ENCODE results near the gene IGFBP4. TPM values are rescaled to one million over a fixed set of nuclear protein-coding genes. Genes with fewer than 3 reads are reported as not detected.

Gene IGFBP4
- total RNA-seq, 4 donors from 2014 or later = 209 to 428 (median 281) TPM

DNA sequence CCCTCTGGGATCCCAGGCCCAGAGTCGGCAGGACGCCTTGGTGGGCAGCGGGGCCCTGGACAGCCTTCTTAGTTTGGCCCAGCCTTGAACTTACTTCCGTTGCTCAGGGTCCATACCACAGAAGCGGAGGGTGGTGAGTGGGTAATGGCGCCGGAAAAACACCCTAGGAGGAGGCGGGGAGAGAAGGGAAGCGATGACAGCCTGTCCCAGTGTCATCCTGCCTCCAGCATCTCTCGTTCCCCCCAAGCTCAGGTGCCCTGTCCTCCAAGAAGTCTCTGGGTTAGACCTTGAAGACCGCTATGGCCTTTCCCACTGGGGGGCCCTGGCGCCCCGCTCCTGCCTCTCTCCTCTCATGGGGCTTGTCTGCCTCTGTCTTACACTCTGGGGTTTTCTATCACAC is 35.2 kb downstream of the IGFBP4 start:
- no peak overlapping the region for H3K4me3 ChIP-seq
- no peak for ATAC-seq
- 93 to 100% methylated on average over 2 to 5 of the region's 13 CpGs for WGBS, 2 donors (ENCODE audit: low coverage in 1 of 2)
- H3K4me1 ChIP-seq = peaks cover 0 to 33% (median 9%) of the 10 kb centered on the region in 3 donors
- H3K36me3 ChIP-seq = no peaks in the 10 kb centered on the region
- no peak overlapping the region for H3K27ac ChIP-seq
- no peaks in the 10 kb centered on the region for H3K27me3 ChIP-seq
- no peaks in the 10 kb centered on the region for H3K9me3 ChIP-seq
- TF ChIP-seq POLR2AphosphoS5 (IDR thresholded peaks at IDR 0.05) (no peak), POLR2A (IDR thresholded peaks at IDR 0.05) (no peak), CTCF (IDR thresholded peaks at IDR 0.05) (no peak), EP300 (IDR thresholded peaks at IDR 0.05) (no peak)

- Histone ChIP-seq H3K27me3 (no peaks in the 10 kb centered on the region), H3K9me3 (no peaks in the 10 kb centered on the region), H3K4me3 (no peak overlapping the region), H3K36me3 (no peaks in the 10 kb centered on the region), H3K27ac (peak overlapping the region in 1 of 4 donors; percentile 3), H3K4me1 (peaks cover 0 to 18% (median 9%) of the 10 kb centered on the region in 3 donors)
- no peak for ATAC-seq
- WGBS, 2 donors (ENCODE audit: low coverage in 1 of 2) = 92% methylated on average over 2 of the region's 9 CpGs; no CpG with 5 or more reads in 1 of the 2 donors
- TF ChIP-seq EP300 (IDR thresholded peaks at IDR 0.05) (no peak), POLR2A (IDR thresholded peaks at IDR 0.05) (no peak), POLR2AphosphoS5 (IDR thresholded peaks at IDR 0.05) (no peak), CTCF (IDR thresholded peaks at IDR 0.05) (no peak)
Measured at GRCh38 chr17:40479754-40480480, 36.7 kb downstream of the IGFBP4 start.

- peak; percentile 32 for ATAC-seq
- H3K27ac ChIP-seq = no peak overlapping the region
Measured at GRCh38 chr17:40480501-40481003, 37.3 kb downstream of the IGFBP4 start.

DNA sequence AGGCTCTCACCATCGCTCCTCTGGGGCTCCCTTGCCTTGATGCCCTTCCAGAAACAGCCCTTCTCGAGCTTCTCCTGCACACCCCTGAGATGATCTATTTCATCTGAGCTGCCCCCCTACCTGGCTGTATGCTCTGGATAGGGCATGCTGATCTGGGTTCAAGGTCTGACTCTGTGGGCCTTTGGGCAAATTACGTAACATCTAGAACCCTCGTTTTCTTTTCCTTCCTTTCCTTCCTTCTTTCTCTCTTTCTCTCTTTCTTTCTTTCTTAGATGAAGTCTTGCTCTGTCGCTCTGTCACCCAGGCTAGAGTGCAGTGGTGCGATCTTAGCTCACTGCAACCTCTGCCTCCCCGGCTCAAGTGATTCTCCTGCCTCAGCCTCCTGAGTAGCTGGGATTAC is 37.9 kb downstream of the IGFBP4 start:
- H3K27me3 ChIP-seq = no peaks in the 10 kb centered on the region
- WGBS, 2 donors (ENCODE audit: low coverage in 1 of 2) = 89 to 91% methylated on average over 5 to 6 of the region's 7 CpGs
- H3K4me3 ChIP-seq = no peak overlapping the region
- no peak for TF ChIP-seq EP300 (IDR thresholded peaks at IDR 0.05)
- no peak for TF ChIP-seq POLR2AphosphoS5 (IDR thresholded peaks at IDR 0.05)
- TF ChIP-seq CTCF (IDR thresholded peaks at IDR 0.05) = no peak
- no peak for TF ChIP-seq POLR2A (IDR thresholded peaks at IDR 0.05)
- no peaks in the 10 kb centered on the region for H3K9me3 ChIP-seq
- peaks cover 0 to 12% (median 0%) of the 10 kb centered on the region in 3 donors for H3K4me1 ChIP-seq
- ATAC-seq = no peak
- H3K36me3 ChIP-seq = no peaks in the 10 kb centered on the region
- H3K27ac ChIP-seq = no peak overlapping the region

More at GRCh38 chr17:40480501-40481003, 37.3 kb downstream of the IGFBP4 start:
- H3K4me1 ChIP-seq = peaks cover 0 to 12% (median 4%) of the 10 kb centered on the region in 3 donors
- no peaks in the 10 kb centered on the region for H3K9me3 ChIP-seq
- H3K27me3 ChIP-seq = no peaks in the 10 kb centered on the region
- no peak for TF ChIP-seq CTCF (IDR thresholded peaks at IDR 0.05)
- TF ChIP-seq EP300 (IDR thresholded peaks at IDR 0.05) = no peak
- TF ChIP-seq POLR2AphosphoS5 (IDR thresholded peaks at IDR 0.05) = no peak
- TF ChIP-seq POLR2A (IDR thresholded peaks at IDR 0.05) = no peak
- WGBS, 2 donors (ENCODE audit: low coverage in 1 of 2) = 64 to 93% methylated on average over 5 to 11 of the region's 12 CpGs
- H3K36me3 ChIP-seq = no peaks in the 10 kb centered on the region
- H3K4me3 ChIP-seq = no peak overlapping the region

DNA sequence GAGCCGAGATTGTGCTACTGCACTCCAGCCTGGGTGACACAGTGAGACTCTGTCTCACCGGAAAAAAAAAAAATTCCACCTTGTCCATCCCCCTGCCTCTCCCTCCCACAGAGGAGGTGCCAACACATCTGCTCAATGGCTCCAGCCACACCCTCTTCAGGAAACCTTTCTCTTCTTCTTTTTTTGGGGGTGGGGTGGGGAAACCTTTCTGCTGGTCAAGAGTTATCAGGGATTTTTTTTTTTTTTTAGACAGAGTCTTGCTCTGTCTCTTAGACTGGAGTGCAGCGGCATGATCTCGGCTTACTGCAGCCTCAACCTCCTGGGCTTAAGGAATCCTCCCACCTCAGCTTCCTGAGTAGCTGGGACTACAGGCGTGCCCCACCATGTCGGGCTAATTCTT is 39.5 kb downstream of the IGFBP4 start:
- Histone ChIP-seq H3K4me3 (no peak overlapping the region), H3K4me1 (peaks cover 0 to 16% (median 6%) of the 10 kb centered on the region in 3 donors), H3K9me3 (no peaks in the 10 kb centered on the region), H3K36me3 (no peaks in the 10 kb centered on the region), H3K27me3 (no peaks in the 10 kb centered on the region), H3K27ac (no peak overlapping the region)
- WGBS, 2 donors (ENCODE audit: low coverage in 1 of 2) = 84% methylated on average over 6 of the region's 6 CpGs; no CpG with 5 or more reads in 1 of the 2 donors
- no peak for ATAC-seq
- TF ChIP-seq CTCF (IDR thresholded peaks at IDR 0.05) (no peak), POLR2A (IDR thresholded peaks at IDR 0.05) (no peak), POLR2AphosphoS5 (IDR thresholded peaks at IDR 0.05) (no peak), EP300 (IDR thresholded peaks at IDR 0.05) (no peak)
